Parathyroid adenoma (tissue), 2 donors: ENCODE data around the gene SLC37A3.

Experiments
- H2AFZ ChIP-seq: fragments of 300-600 bp; sonication (generic); one replicate; pipeline ENCODE4 v1.7.0; 2017; ENCODE audit warnings: antibody characterized with exemption, mild to moderate bottlenecking
- H3K27ac ChIP-seq: fragments of 300-600 bp; sonication (generic); one replicate; pipeline ENCODE4 v1.7.0; 2017
- H3K27me3 ChIP-seq: fragments of 300-600 bp; sonication (generic); one replicate; pipeline ENCODE4 v1.7.0; 2017; ENCODE audit warnings: low read length; ENCODE audit not compliant: control insufficient read depth, insufficient read depth
- H3K36me3 ChIP-seq: fragments of 300-600 bp; sonication (generic); one replicate; pipeline ENCODE4 v1.7.0; 2017; ENCODE audit warnings: low read length; ENCODE audit not compliant: control insufficient read depth, insufficient read depth
- H3K4me1 ChIP-seq: fragments of 300-600 bp; sonication (generic); one replicate; pipeline ENCODE4 v1.7.0; 2017; ENCODE audit warnings: control low read depth
- H3K4me2 ChIP-seq: fragments of 300-600 bp; sonication (generic); one replicate; pipeline ENCODE4 v1.7.0; 2017; ENCODE audit warnings: low read length
- H3K4me3 ChIP-seq: fragments of 300-600 bp; sonication (generic); one replicate; pipeline ENCODE4 v1.7.0; 2017; ENCODE audit warnings: low read depth, low read length
- H3K79me2 ChIP-seq: fragments of 300-600 bp; sonication (generic); one replicate; pipeline ENCODE4 v1.7.0; 2017; ENCODE audit warnings: control low read depth
- H3K9ac ChIP-seq: fragments of 300-600 bp; sonication (generic); one replicate; pipeline ENCODE4 v1.7.0; 2017; ENCODE audit warnings: mild to moderate bottlenecking
- H3K9me3 ChIP-seq: fragments of 300-600 bp; sonication (generic); one replicate; pipeline ENCODE4 v1.7.0; 2017; ENCODE audit warnings: low read length; ENCODE audit not compliant: control insufficient read depth
- TF ChIP-seq, protein P1 (sequence below): fragments of 300-600 bp; sonication (generic); IDR thresholded peaks from one replicate; pipeline ENCODE4 v1.7.0; 2017; ENCODE audit warnings: antibody characterized with exemption, mild to moderate bottlenecking
- donor health status: primary hyperparathyroidism.

Gene SLC37A3

GRCh38 chr7:140397784-140398750, at the start of gene SLC37A3:
SLC37A3 (minus strand) TSS chr7:140398530; CDS start chr7:140382526, 16,004 bp downstream.
- peak within 1 kb of the TSS; percentile 95 for H2AFZ ChIP-seq
- no peaks in the 10 kb centered on the region for H3K36me3 ChIP-seq
- TF ChIP-seq, protein P1, sequence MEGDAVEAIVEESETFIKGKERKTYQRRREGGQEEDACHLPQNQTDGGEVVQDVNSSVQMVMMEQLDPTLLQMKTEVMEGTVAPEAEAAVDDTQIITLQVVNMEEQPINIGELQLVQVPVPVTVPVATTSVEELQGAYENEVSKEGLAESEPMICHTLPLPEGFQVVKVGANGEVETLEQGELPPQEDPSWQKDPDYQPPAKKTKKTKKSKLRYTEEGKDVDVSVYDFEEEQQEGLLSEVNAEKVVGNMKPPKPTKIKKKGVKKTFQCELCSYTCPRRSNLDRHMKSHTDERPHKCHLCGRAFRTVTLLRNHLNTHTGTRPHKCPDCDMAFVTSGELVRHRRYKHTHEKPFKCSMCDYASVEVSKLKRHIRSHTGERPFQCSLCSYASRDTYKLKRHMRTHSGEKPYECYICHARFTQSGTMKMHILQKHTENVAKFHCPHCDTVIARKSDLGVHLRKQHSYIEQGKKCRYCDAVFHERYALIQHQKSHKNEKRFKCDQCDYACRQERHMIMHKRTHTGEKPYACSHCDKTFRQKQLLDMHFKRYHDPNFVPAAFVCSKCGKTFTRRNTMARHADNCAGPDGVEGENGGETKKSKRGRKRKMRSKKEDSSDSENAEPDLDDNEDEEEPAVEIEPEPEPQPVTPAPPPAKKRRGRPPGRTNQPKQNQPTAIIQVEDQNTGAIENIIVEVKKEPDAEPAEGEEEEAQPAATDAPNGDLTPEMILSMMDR, result no peak
- no peaks in the 10 kb centered on the region for H3K9me3 ChIP-seq
- H3K4me2 ChIP-seq, result peak within 1 kb of the TSS; percentile 84
- peaks cover 49% of the 10 kb centered on the region for H3K79me2 ChIP-seq
- H3K27ac ChIP-seq, result peak within 1 kb of the TSS; percentile 64
- H3K4me1 ChIP-seq, result peaks cover 13% of the 10 kb centered on the region
- no peaks in the 10 kb centered on the region for H3K27me3 ChIP-seq
- H3K9ac ChIP-seq, result peak within 1 kb of the TSS; percentile 64
- H3K4me3 ChIP-seq, result peak within 1 kb of the TSS; percentile 92

DNA sequence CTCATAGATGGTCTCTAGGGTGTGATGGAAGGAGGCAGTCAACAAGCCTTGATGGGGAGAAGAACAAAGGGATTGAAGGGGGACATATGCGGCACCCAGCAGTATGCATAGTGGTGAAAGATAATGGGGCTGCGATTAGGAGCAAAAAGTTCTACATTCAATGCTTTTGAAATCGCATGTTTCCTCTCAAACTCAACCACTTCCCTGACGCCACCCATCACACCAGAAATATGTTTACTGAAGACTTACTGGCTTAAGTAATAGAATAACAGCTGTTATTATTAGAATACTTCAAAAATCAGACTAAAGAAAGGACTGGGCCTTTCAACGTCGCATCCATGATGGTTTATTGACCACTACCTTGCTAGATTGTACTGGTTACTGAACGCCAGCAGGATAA, 49.5 kb upstream of the SLC37A3 start:
- H3K36me3 ChIP-seq, result no peaks in the 10 kb centered on the region

GRCh38 chr7:140446467-140446866, 48.1 kb upstream of the SLC37A3 start:
- Histone ChIP-seq H3K4me2 (no peak overlapping the region), H3K9ac (no peak overlapping the region), H2AFZ (no peak overlapping the region), H3K79me2 (no peaks in the 10 kb centered on the region), H3K36me3 (no peaks in the 10 kb centered on the region), H3K4me1 (peaks cover 23% of the 10 kb centered on the region), H3K27ac (no peak overlapping the region), H3K27me3 (no peaks in the 10 kb centered on the region), H3K4me3 (no peak overlapping the region), H3K9me3 (no peaks in the 10 kb centered on the region)
- TF ChIP-seq, protein P1, result no peak

More for the DNA sequence above, 49.5 kb upstream of the SLC37A3 start:
- Histone ChIP-seq H3K9me3 (no peaks in the 10 kb centered on the region), H3K27ac (no peak overlapping the region), H3K4me2 (no peak overlapping the region), H3K79me2 (no peaks in the 10 kb centered on the region), H3K4me1 (peaks cover 28% of the 10 kb centered on the region), H3K4me3 (no peak overlapping the region), H2AFZ (no peak overlapping the region), H3K9ac (no peak overlapping the region), H3K27me3 (no peaks in the 10 kb centered on the region)
- TF ChIP-seq, protein P1, result no peak

- no peak overlapping the region for H3K9ac ChIP-seq
- H3K4me1 ChIP-seq, result no peaks in the 10 kb centered on the region
- H3K9me3 ChIP-seq, result no peaks in the 10 kb centered on the region
- no peak overlapping the region for H3K4me2 ChIP-seq
- H3K4me3 ChIP-seq, result no peak overlapping the region
- no peaks in the 10 kb centered on the region for H3K36me3 ChIP-seq
- no peaks in the 10 kb centered on the region for H3K27me3 ChIP-seq
- H3K27ac ChIP-seq, result no peak overlapping the region
- TF ChIP-seq, protein P1, result no peak
- H3K79me2 ChIP-seq, result no peaks in the 10 kb centered on the region
- H2AFZ ChIP-seq, result no peak overlapping the region
Observed at GRCh38 chr7:140441519-140441918, 43.2 kb upstream of the SLC37A3 start.
